Measurements from ENCODE around the gene DOCK11. TPM values are rescaled to one million over a fixed set of nuclear protein-coding genes. Genes with fewer than 3 reads are reported as not detected.
"Not testable (repeated sequence)": the region's sequence is repeated elsewhere in the genome, so short reads cannot be mapped to it uniquely, and the experiment has no call there.

DOCK11 gene
- total RNA-seq, 1 donor from 2014 or later, result 22.1 TPM

- Mint-ChIP-seq H3K4me3 (ENCODE audit: unreplicated experiment) (peak overlapping the region; percentile 75), H3K27ac (ENCODE audit: unreplicated experiment) (peak overlapping the region; percentile 68), H3K27me3 (ENCODE audit: low read depth) (no peaks in the 10 kb centered on the region), H3K4me1 (ENCODE audit: low read depth) (peaks cover 50% of the 10 kb centered on the region), H3K36me3 (ENCODE audit: low read depth) (no peaks in the 10 kb centered on the region), H3K9me3 (ENCODE audit: low read depth) (peaks cover 2% of the 10 kb centered on the region)
- no peak for TF ChIP-seq CTCF (IDR thresholded peaks at IDR 0.05)
- DNase-seq (ENCODE audit: low spot score), result no peak
Measured at GRCh38 chrX:118727686-118728339, 232.2 kb downstream of the DOCK11 start.

- Mint-ChIP-seq H3K27ac (ENCODE audit: unreplicated experiment) (no peak overlapping the region), H3K27me3 (ENCODE audit: low read depth) (no peaks in the 10 kb centered on the region), H3K4me1 (ENCODE audit: low read depth) (peaks cover 50% of the 10 kb centered on the region), H3K9me3 (ENCODE audit: low read depth) (peaks cover 8% of the 10 kb centered on the region), H3K36me3 (ENCODE audit: low read depth) (no peaks in the 10 kb centered on the region), H3K4me3 (ENCODE audit: unreplicated experiment) (peak overlapping the region; percentile 20)
- TF ChIP-seq CTCF (IDR thresholded peaks at IDR 0.05), result no peak
- DNase-seq (ENCODE audit: low spot score), result no peak
Measured at GRCh38 chrX:118729042-118729652, 233.5 kb downstream of the DOCK11 start.

GRCh38 chrX:118730500-118731247 is 235.1 kb downstream of the DOCK11 start:
- no peak for TF ChIP-seq CTCF (IDR thresholded peaks at IDR 0.05)
- no peak for DNase-seq (ENCODE audit: low spot score)
- peak overlapping the region; percentile 69 for H3K27ac Mint-ChIP-seq (ENCODE audit: unreplicated experiment)
- H3K36me3 Mint-ChIP-seq (ENCODE audit: low read depth), result no peaks in the 10 kb centered on the region
- H3K9me3 Mint-ChIP-seq (ENCODE audit: low read depth), result peaks cover 8% of the 10 kb centered on the region
- peak overlapping the region; percentile 31 for H3K4me3 Mint-ChIP-seq (ENCODE audit: unreplicated experiment)
- H3K4me1 Mint-ChIP-seq (ENCODE audit: low read depth), result peaks cover 41% of the 10 kb centered on the region
- H3K27me3 Mint-ChIP-seq (ENCODE audit: low read depth), result no peaks in the 10 kb centered on the region

- peaks cover 37% of the 10 kb centered on the region for H3K4me1 Mint-ChIP-seq (ENCODE audit: low read depth)
- not testable (repeated sequence) for H3K36me3 Mint-ChIP-seq (ENCODE audit: low read depth); DNase-seq (ENCODE audit: low spot score); H3K4me3 Mint-ChIP-seq (ENCODE audit: unreplicated experiment); H3K27ac Mint-ChIP-seq (ENCODE audit: unreplicated experiment); H3K27me3 Mint-ChIP-seq (ENCODE audit: low read depth)
- H3K9me3 Mint-ChIP-seq (ENCODE audit: low read depth), result peaks cover 21% of the 10 kb centered on the region
Measured at GRCh38 chrX:118732551-118732950, 236.9 kb downstream of the DOCK11 start.

GRCh38 chrX:118734909-118735308 is 239.3 kb downstream of the DOCK11 start:
- no peak overlapping the region for H3K27ac Mint-ChIP-seq (ENCODE audit: unreplicated experiment)
- no peaks in the 10 kb centered on the region for H3K27me3 Mint-ChIP-seq (ENCODE audit: low read depth)
- TF ChIP-seq CTCF (IDR thresholded peaks at IDR 0.05), result no peak
- no peak overlapping the region for H3K4me3 Mint-ChIP-seq (ENCODE audit: unreplicated experiment)
- peaks cover 23% of the 10 kb centered on the region for H3K9me3 Mint-ChIP-seq (ENCODE audit: low read depth)
- H3K36me3 Mint-ChIP-seq (ENCODE audit: low read depth), result no peaks in the 10 kb centered on the region
- peaks cover 26% of the 10 kb centered on the region for H3K4me1 Mint-ChIP-seq (ENCODE audit: low read depth)
- no peak for DNase-seq (ENCODE audit: low spot score)

Other genes starting within 250 kb of the DOCK11 start
- 19.3 to 37.7 TPM (median 20.2 TPM) in 3 replicates for gene WDR44, start 149.7 kb upstream of the DOCK11 start, total RNA-seq
- gene IL13RA1, start 231.8 kb downstream of the DOCK11 start, total RNA-seq, result 64.4 to 70.4 TPM (median 68.2 TPM) in 3 replicates